Fibroblast of lung (primary cell): ENCODE data around the gene PLA2G12B. TPM values are rescaled to one million over a fixed set of nuclear protein-coding genes. Genes with fewer than 3 reads are reported as not detected.
A peak's percentile ranks its signal among the peaks of the same experiment; 100 is the strongest.

Experiments
- DNase-seq, 2 donors: peaks; one replicate each; pipeline versions ENCODE4 v3.0.0 to v3.0.0-alpha.2; 2010; ENCODE audit warnings: low read depth in 2 of 2
- H2AFZ ChIP-seq: 2 replicates; pipeline ENCODE4 v1.5.1; 2012; ENCODE audit warnings: low read length, control low read depth, inconsistent platforms
- H3K27ac ChIP-seq: 2 replicates; pipeline ENCODE4 v1.5.1; 2011; ENCODE audit warnings: low read length, control low read depth; ENCODE audit not compliant: insufficient read depth
- H3K27me3 ChIP-seq: 2 replicates; pipeline ENCODE4 v1.5.1; 2011; ENCODE audit warnings: mild to moderate bottlenecking, low read length; ENCODE audit not compliant: control insufficient read depth, insufficient read depth
- H3K36me3 ChIP-seq: 2 replicates; pipeline ENCODE4 v1.5.1; 2011; ENCODE audit warnings: low read length; ENCODE audit not compliant: control insufficient read depth, insufficient read depth
- H3K4me1 ChIP-seq: 2 replicates; pipeline ENCODE4 v1.5.1; 2011; ENCODE audit warnings: low read length; ENCODE audit not compliant: control insufficient read depth, insufficient read depth; ENCODE audit errors: extremely low read depth
- H3K4me2 ChIP-seq: 2 replicates; pipeline ENCODE4 v1.5.1; 2011; ENCODE audit warnings: low read length, control low read depth; ENCODE audit not compliant: insufficient read depth; ENCODE audit errors: extremely low read depth
- H3K4me3 ChIP-seq, 4 experiments: fragments of 200-600 bp in 1 of 4; sonication (generic) in 1 of 4; replicated peaks in 1 of 4; 2 replicates each; pipeline ENCODE4 v1.5.1; 2011 to 2016; ENCODE audit warnings: low read length in 4 of 4, low read depth in 3 of 4, mild to moderate bottlenecking in 3 of 4, control low read depth in 2 of 4, inconsistent platforms in 1 of 4, mixed read lengths in 1 of 4; ENCODE audit not compliant: insufficient read depth in 1 of 4; ENCODE audit errors: control extremely low read depth in 1 of 4
- H3K79me2 ChIP-seq: 2 replicates; pipeline ENCODE4 v1.5.1; 2012; ENCODE audit warnings: mild to moderate bottlenecking, low read length, inconsistent platforms; ENCODE audit not compliant: control insufficient read depth, insufficient read depth
- H3K9ac ChIP-seq: 2 replicates; pipeline ENCODE4 v1.5.1; 2011; ENCODE audit warnings: mild to moderate bottlenecking, low read length, control low read depth; ENCODE audit not compliant: insufficient read depth
- H3K9me3 ChIP-seq: 2 replicates; pipeline ENCODE4 v1.5.1; 2012; ENCODE audit warnings: low read depth, low read length; ENCODE audit not compliant: control insufficient read depth, insufficient read depth
- H4K20me1 ChIP-seq: 2 replicates; pipeline ENCODE4 v1.5.1; 2011; ENCODE audit warnings: low read length; ENCODE audit not compliant: control insufficient read depth, insufficient read depth; ENCODE audit errors: extremely low read depth
- CTCF ChIP-seq, 2 donors: IDR thresholded peaks in 1 of 2; conservative IDR thresholded peaks in 1 of 2; 1 replicate in 1 of 2; 2 replicates in 1 of 2; pipeline ENCODE4 v1.5.1; 2011 to 2012; ENCODE audit warnings: low read length in 2 of 2, control low read depth in 1 of 2, inconsistent platforms in 1 of 2, low read depth in 1 of 2, mild to moderate bottlenecking in 1 of 2
- EZH2 ChIP-seq: IDR thresholded peaks from 2 replicates; pipeline ENCODE4 v1.5.1; 2012; ENCODE audit warnings: low read length, control low read depth, mild to moderate bottlenecking; ENCODE audit errors: missing control alignments
- polyA plus RNA-seq, 2 donors: library from polyadenylated mRNA; depleted of rRNA in 1 of 2; stranded (reverse) in 1 of 2; unstranded in 1 of 2; fragments of >200 nt; gene quantifications; 2 replicates each; pipeline ENCODE4 v1.2.1, GENCODE V29; 2011 to 2012; ENCODE audit warnings: missing spikeins in 1 of 2
- total RNA-seq: library from RNA; depleted of rRNA; stranded (reverse); fragments of >200 nt; gene quantifications from 2 replicates; pipeline ENCODE4 v1.2.1, GENCODE V29; 2014

Gene PLA2G12B
- total and polyA plus RNA-seq, 2 donors (not counting 1 experiment from before 2014, with no cell fraction given) = not detected

- Histone ChIP-seq H3K27ac (no peak overlapping the region), H3K9me3 (no peaks in the 10 kb centered on the region), H2AFZ (no peak overlapping the region), H3K27me3 (no peaks in the 10 kb centered on the region), H3K9ac (no peak overlapping the region), H3K36me3 (no peaks in the 10 kb centered on the region), H3K4me1 (no peaks in the 10 kb centered on the region), H3K4me3 (no peak overlapping the region), H4K20me1 (no peaks in the 10 kb centered on the region), H3K4me2 (no peak overlapping the region), H3K79me2 (no peaks in the 10 kb centered on the region)
- DNase-seq = no peak
- TF ChIP-seq EZH2 (no peak), CTCF (conservative IDR thresholded peaks at IDR 0.05 in 1 of 2, IDR thresholded peaks at IDR 0.05 in 1 of 2; ENCODE audit: low read depth in 1 of 2, low read length in 2 of 2) (no peak)
These were observed 66.4 kb downstream of the PLA2G12B start for GRCh38 chr10:72888151-72888638.

GRCh38 chr10:72887043-72887442, 67.6 kb downstream of the PLA2G12B start:
- no peaks in the 10 kb centered on the region for H4K20me1 ChIP-seq
- no peak overlapping the region for H3K27ac ChIP-seq
- no peaks in the 10 kb centered on the region for H3K79me2 ChIP-seq
- no peak overlapping the region for H3K9ac ChIP-seq
- H3K4me3 ChIP-seq = no peak overlapping the region
- DNase-seq = peak in 1 of 2 donors; percentile 9
- no peak overlapping the region for H3K4me2 ChIP-seq
- TF ChIP-seq EZH2 (no peak), CTCF (conservative IDR thresholded peaks at IDR 0.05 in 1 of 2, IDR thresholded peaks at IDR 0.05 in 1 of 2; ENCODE audit: low read depth in 1 of 2, low read length in 2 of 2) (no peak)
- no peak overlapping the region for H2AFZ ChIP-seq
- H3K27me3 ChIP-seq = no peaks in the 10 kb centered on the region
- no peaks in the 10 kb centered on the region for H3K9me3 ChIP-seq
- H3K4me1 ChIP-seq = no peaks in the 10 kb centered on the region
- H3K36me3 ChIP-seq = no peaks in the 10 kb centered on the region

GRCh38 chr10:72886621-72887020, 68.0 kb downstream of the PLA2G12B start:
- no peak overlapping the region for H3K9ac ChIP-seq
- H3K79me2 ChIP-seq = no peaks in the 10 kb centered on the region
- H3K4me2 ChIP-seq = no peak overlapping the region
- no peaks in the 10 kb centered on the region for H4K20me1 ChIP-seq
- no peak overlapping the region for H2AFZ ChIP-seq
- no peaks in the 10 kb centered on the region for H3K4me1 ChIP-seq
- no peak for TF ChIP-seq EZH2
- TF ChIP-seq CTCF (conservative IDR thresholded peaks at IDR 0.05 in 1 of 2, IDR thresholded peaks at IDR 0.05 in 1 of 2; ENCODE audit: low read depth in 1 of 2, low read length in 2 of 2) = no peak
- H3K36me3 ChIP-seq = no peaks in the 10 kb centered on the region
- no peak overlapping the region for H3K4me3 ChIP-seq
- no peak overlapping the region for H3K27ac ChIP-seq
- no peaks in the 10 kb centered on the region for H3K9me3 ChIP-seq
- no peak for DNase-seq
- H3K27me3 ChIP-seq = no peaks in the 10 kb centered on the region
